Pons (tissue), 1 donor: ENCODE data around the gene SLC25A4.

Experiments
- DNase-seq: peaks from one replicate; pipeline ENCODE4 v3.0.0-alpha.2; 2016; ENCODE audit warnings: low spot score

The SLC25A4 gene

GRCh38 chr4:185120631-185120946 is 22.5 kb upstream of the SLC25A4 start:
- no peak for DNase-seq

- DNase-seq: no peak
Measured at GRCh38 chr4:185122681-185123345, 20.3 kb upstream of the SLC25A4 start.

GRCh38 chr4:185124006-185124405 is 19.1 kb upstream of the SLC25A4 start:
- no peak for DNase-seq

GRCh38 chr4:185127021-185127925 is 15.8 kb upstream of the SLC25A4 start:
- no peak for DNase-seq

GRCh38 chr4:185128272-185129119 is 14.6 kb upstream of the SLC25A4 start:
- no peak for DNase-seq

GRCh38 chr4:185134307-185134869 is 8.7 kb upstream of the SLC25A4 start:
- DNase-seq: peak; percentile 62

- DNase-seq: no peak
Measured at GRCh38 chr4:185137233-185137925, 5.7 kb upstream of the SLC25A4 start.

- no peak for DNase-seq
Measured at GRCh38 chr4:185138161-185138560, 4.9 kb upstream of the SLC25A4 start.

GRCh38 chr4:185139736-185140135 is 3.3 kb upstream of the SLC25A4 start:
- DNase-seq: no peak

- no peak for DNase-seq
Measured at GRCh38 chr4:185141777-185142176, 1.3 kb upstream of the SLC25A4 start.

GRCh38 chr4:185142564-185142911 is 528 bp upstream of the SLC25A4 start:
- peak; percentile 54 for DNase-seq

- DNase-seq: peak; percentile 25
Measured at GRCh38 chr4:185143601-185143969, 519 bp downstream of the SLC25A4 start.

- peak; percentile 52 for DNase-seq
Measured at GRCh38 chr4:185144601-185145240, 1.7 kb downstream of the SLC25A4 start.

- no peak for DNase-seq
Measured at GRCh38 chr4:185145572-185145971, 2.5 kb downstream of the SLC25A4 start.

GRCh38 chr4:185149392-185149791 is 6.3 kb downstream of the SLC25A4 start:
- DNase-seq: no peak

GRCh38 chr4:185151296-185151695 is 8.2 kb downstream of the SLC25A4 start:
- DNase-seq: no peak

GRCh38 chr4:185165605-185166063 is 22.6 kb downstream of the SLC25A4 start:
- no peak for DNase-seq

GRCh38 chr4:185167234-185167633 is 24.2 kb downstream of the SLC25A4 start:
- no peak for DNase-seq

- no peak for DNase-seq
Measured at GRCh38 chr4:185171373-185172071, 28.5 kb downstream of the SLC25A4 start.

- DNase-seq: no peak
Measured at GRCh38 chr4:185179488-185179887, 36.4 kb downstream of the SLC25A4 start.
